ENCODE data around the gene TIPARP.

Gene TIPARP

DNA sequence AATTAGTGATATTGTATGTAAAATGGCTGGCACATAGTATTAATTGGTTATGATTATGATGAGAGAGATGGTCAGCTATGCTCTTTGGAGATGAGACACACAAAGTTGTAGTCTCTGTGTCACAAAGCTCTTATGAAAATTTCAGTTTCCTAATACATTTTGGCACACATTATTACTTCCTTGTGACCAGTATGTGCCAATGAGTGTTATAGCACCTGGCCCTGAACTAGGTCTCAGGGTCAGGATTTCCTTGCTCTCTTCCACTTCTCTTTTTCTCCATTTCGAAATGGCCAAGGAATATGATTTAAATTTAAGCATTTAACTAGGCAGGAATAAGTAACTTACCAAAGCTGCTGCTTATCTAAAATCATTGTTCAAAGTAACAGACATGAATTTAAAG, 28.0 kb downstream of the TIPARP start:
- DNase-seq, result no peak
- Histone ChIP-seq H3K9ac (ENCODE audit: low read length) (no peak overlapping the region), H2AFZ (ENCODE audit: low read length) (no peak overlapping the region), H3K79me2 (ENCODE audit: low read length) (peaks cover 71% of the 10 kb centered on the region), H3K36me3 (replicated peaks; ENCODE audit: insufficient read depth, low read length) (peaks cover 16% of the 10 kb centered on the region), H3K27me3 (replicated peaks; ENCODE audit: insufficient read depth, low read length) (no peaks in the 10 kb centered on the region), H3K4me2 (ENCODE audit: low read depth, low read length) (no peak overlapping the region), H3F3A (ENCODE audit: insufficient read depth, low read length) (peaks cover 7% of the 10 kb centered on the region; the same call in 1 of the 2 replicates), H4K20me1 (ENCODE audit: insufficient read depth, low read length) (0 out of 2 replicates have a peak, but pooled peaks cover 3% of the 10 kb centered on the region), H3K4me3 (ENCODE audit: low read length) (no peak overlapping the region), H3K27ac (ENCODE audit: low read length) (no peak overlapping the region), H3K9me2 (replicated peaks; ENCODE audit: insufficient read depth, low read length) (no peaks in the 10 kb centered on the region), H3K4me1 (ENCODE audit: low read length) (peaks cover 23% of the 10 kb centered on the region), H3K9me3 (replicated peaks; ENCODE audit: insufficient read depth, low read length) (no peaks in the 10 kb centered on the region)
- TF ChIP-seq EZH2phosphoT487 (IDR thresholded peaks at IDR 0.05; ENCODE audit: low read length), result no peak
- TF ChIP-seq, protein P1, sequence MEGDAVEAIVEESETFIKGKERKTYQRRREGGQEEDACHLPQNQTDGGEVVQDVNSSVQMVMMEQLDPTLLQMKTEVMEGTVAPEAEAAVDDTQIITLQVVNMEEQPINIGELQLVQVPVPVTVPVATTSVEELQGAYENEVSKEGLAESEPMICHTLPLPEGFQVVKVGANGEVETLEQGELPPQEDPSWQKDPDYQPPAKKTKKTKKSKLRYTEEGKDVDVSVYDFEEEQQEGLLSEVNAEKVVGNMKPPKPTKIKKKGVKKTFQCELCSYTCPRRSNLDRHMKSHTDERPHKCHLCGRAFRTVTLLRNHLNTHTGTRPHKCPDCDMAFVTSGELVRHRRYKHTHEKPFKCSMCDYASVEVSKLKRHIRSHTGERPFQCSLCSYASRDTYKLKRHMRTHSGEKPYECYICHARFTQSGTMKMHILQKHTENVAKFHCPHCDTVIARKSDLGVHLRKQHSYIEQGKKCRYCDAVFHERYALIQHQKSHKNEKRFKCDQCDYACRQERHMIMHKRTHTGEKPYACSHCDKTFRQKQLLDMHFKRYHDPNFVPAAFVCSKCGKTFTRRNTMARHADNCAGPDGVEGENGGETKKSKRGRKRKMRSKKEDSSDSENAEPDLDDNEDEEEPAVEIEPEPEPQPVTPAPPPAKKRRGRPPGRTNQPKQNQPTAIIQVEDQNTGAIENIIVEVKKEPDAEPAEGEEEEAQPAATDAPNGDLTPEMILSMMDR (IDR thresholded peaks at IDR 0.05; ENCODE audit: low read length), result no peak
- TF ChIP-seq EZH2 (optimal IDR thresholded peaks at IDR 0.05; ENCODE audit: low read depth, low read length), result no peak

GRCh38 chr3:156704370-156705036, 30.1 kb downstream of the TIPARP start:
- Histone ChIP-seq H3K79me2 (ENCODE audit: low read length) (peaks cover 50% of the 10 kb centered on the region), H3K36me3 (replicated peaks; ENCODE audit: insufficient read depth, low read length) (peaks cover 17% of the 10 kb centered on the region), H3K4me2 (ENCODE audit: low read depth, low read length) (no peak overlapping the region), H3K27me3 (replicated peaks; ENCODE audit: insufficient read depth, low read length) (no peaks in the 10 kb centered on the region), H3K9me2 (replicated peaks; ENCODE audit: insufficient read depth, low read length) (no peaks in the 10 kb centered on the region), H4K20me1 (ENCODE audit: insufficient read depth, low read length) (0 out of 2 replicates have a peak, but pooled peaks cover 3% of the 10 kb centered on the region), H3K9ac (ENCODE audit: low read length) (no peak overlapping the region), H3K4me1 (ENCODE audit: low read length) (peaks cover 23% of the 10 kb centered on the region), H3K9me3 (replicated peaks; ENCODE audit: insufficient read depth, low read length) (no peaks in the 10 kb centered on the region), H3F3A (ENCODE audit: insufficient read depth, low read length) (peaks cover 7% of the 10 kb centered on the region; the same call in 1 of the 2 replicates), H3K4me3 (ENCODE audit: low read length) (no peak overlapping the region), H3K27ac (ENCODE audit: low read length) (no peak overlapping the region), H2AFZ (ENCODE audit: low read length) (no peak overlapping the region)
- DNase-seq, result no peak
- TF ChIP-seq, protein P1 (IDR thresholded peaks at IDR 0.05; ENCODE audit: low read length), result no peak
- no peak for TF ChIP-seq EZH2 (optimal IDR thresholded peaks at IDR 0.05; ENCODE audit: low read depth, low read length)
- TF ChIP-seq EZH2phosphoT487 (IDR thresholded peaks at IDR 0.05; ENCODE audit: low read length), result no peak

DNA sequence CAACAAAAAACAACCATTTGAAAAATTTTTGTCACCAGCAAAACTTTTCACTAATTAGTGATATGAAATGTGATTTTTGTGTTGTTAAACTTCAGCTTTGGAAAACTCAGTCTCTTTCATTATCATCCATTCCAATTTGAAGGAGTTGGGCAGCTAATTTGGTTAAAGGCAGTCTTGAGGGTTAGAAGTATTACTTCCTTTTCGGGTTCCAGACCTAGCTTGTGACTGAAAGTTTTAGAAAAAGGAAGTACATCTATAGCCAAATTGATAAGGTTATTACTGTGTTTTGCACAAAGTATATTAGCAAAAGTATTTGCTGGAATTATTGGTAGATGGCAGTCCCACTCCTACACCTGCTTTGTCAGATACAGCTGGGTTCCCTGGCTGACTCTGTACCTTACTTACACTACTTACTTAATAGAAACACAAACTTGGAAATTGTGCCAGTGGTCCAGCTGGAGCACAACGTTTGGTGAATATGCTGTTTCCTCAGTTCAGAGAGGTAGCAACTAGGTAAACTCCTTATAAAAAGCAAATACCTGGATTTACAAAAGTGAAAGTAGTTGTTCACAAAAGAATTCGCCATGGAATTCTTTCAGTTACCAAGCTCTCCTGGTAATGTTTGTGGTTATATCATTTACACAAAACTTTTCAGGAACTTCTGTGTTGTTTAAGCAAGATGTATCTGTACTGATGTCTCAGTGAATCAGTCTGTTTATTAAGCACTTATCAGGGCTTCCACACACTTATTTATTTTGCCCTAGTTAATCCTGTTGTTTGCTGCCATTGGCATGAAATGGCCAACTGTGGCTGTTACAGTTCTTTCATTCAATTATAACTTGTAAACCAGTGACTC, 31.6 kb downstream of the TIPARP start:
- peaks cover 36% of the 10 kb centered on the region for H3K79me2 ChIP-seq (ENCODE audit: low read length)
- H3K36me3 ChIP-seq (replicated peaks; ENCODE audit: insufficient read depth, low read length), result peaks cover 16% of the 10 kb centered on the region
- H3K27ac ChIP-seq (ENCODE audit: low read length), result peak overlapping the region; percentile 5; the same call in 1 of the 2 replicates
- peak overlapping the region; percentile 36 for H3K4me2 ChIP-seq (ENCODE audit: low read depth, low read length)
- no peak overlapping the region for H3K9ac ChIP-seq (ENCODE audit: low read length)
- H3K4me1 ChIP-seq (ENCODE audit: low read length), result peaks cover 23% of the 10 kb centered on the region
- 0 out of 2 replicates have a peak, but pooled peaks cover 3% of the 10 kb centered on the region for H4K20me1 ChIP-seq (ENCODE audit: insufficient read depth, low read length)
- H2AFZ ChIP-seq (ENCODE audit: low read length), result no peak overlapping the region
- H3K9me2 ChIP-seq (replicated peaks; ENCODE audit: insufficient read depth, low read length), result no peaks in the 10 kb centered on the region
- H3F3A ChIP-seq (ENCODE audit: insufficient read depth, low read length), result peaks cover 7% of the 10 kb centered on the region; the same call in 1 of the 2 replicates
- no peak for TF ChIP-seq EZH2phosphoT487 (IDR thresholded peaks at IDR 0.05; ENCODE audit: low read length)
- TF ChIP-seq, protein P1 (IDR thresholded peaks at IDR 0.05; ENCODE audit: low read length), result no peak
- TF ChIP-seq EZH2 (optimal IDR thresholded peaks at IDR 0.05; ENCODE audit: low read depth, low read length), result no peak
- no peak overlapping the region for H3K4me3 ChIP-seq (ENCODE audit: low read length)
- no peak for DNase-seq
- no peaks in the 10 kb centered on the region for H3K9me3 ChIP-seq (replicated peaks; ENCODE audit: insufficient read depth, low read length)
- H3K27me3 ChIP-seq (replicated peaks; ENCODE audit: insufficient read depth, low read length), result no peaks in the 10 kb centered on the region

All from MM.1S (cell line).